Hepatocyte (in vitro differentiated cells): ENCODE results near the gene GDPGP1. TPM values are rescaled to one million over a fixed set of nuclear protein-coding genes. Genes with fewer than 3 reads are reported as not detected.

Source experiments
- DNase-seq: peaks from one replicate; pipeline ENCODE4 v3.0.0-alpha.2; 2016; ENCODE audit warnings: low spot score
- H2AFZ ChIP-seq: fragments of 200-600 bp; sonication (generic); 2 replicates; pipeline ENCODE4 v1.6.0; 2016; ENCODE audit warnings: antibody characterized with exemption, mild to moderate bottlenecking
- H3K27ac ChIP-seq: fragments of 200-600 bp; sonication (generic); 2 replicates; pipeline ENCODE4 v1.5.1; 2016; ENCODE audit warnings: mild to moderate bottlenecking
- H3K27me3 ChIP-seq: fragments of 200-600 bp; sonication (generic); 2 replicates; pipeline ENCODE4 v1.6.1; 2016
- H3K36me3 ChIP-seq: fragments of 200-600 bp; sonication (generic); replicated peaks from 2 replicates; pipeline ENCODE4 v1.5.1; 2016; ENCODE audit warnings: low read depth; ENCODE audit not compliant: insufficient read depth
- H3K4me1 ChIP-seq: fragments of 200-600 bp; sonication (generic); 2 replicates; pipeline ENCODE4 v1.5.1; 2016; ENCODE audit warnings: mild to moderate bottlenecking, moderate library complexity; ENCODE audit not compliant: insufficient read depth
- H3K4me2 ChIP-seq: fragments of 200-600 bp; sonication (generic); 2 replicates; pipeline ENCODE4 v1.6.0; 2016
- H3K4me3 ChIP-seq: fragments of 200-600 bp; sonication (generic); 2 replicates; pipeline ENCODE4 v1.5.1; 2016; ENCODE audit warnings: mild to moderate bottlenecking
- H3K79me2 ChIP-seq: fragments of 200-600 bp; sonication (generic); 2 replicates; pipeline ENCODE4 v1.6.0; 2017; ENCODE audit warnings: mild to moderate bottlenecking
- H3K9me2 ChIP-seq: fragments of 200-600 bp; sonication (generic); replicated peaks from 2 replicates; pipeline ENCODE4 v1.6.0; 2017; ENCODE audit warnings: mild to moderate bottlenecking; ENCODE audit not compliant: insufficient read depth
- H3K9me3 ChIP-seq: fragments of 200-600 bp; sonication (generic); 2 replicates; pipeline ENCODE4 v1.5.1; 2016; ENCODE audit warnings: low read depth, mild to moderate bottlenecking
- H4K20me1 ChIP-seq: fragments of 200-600 bp; sonication (generic); 2 replicates; pipeline ENCODE4 v1.6.0; 2016; ENCODE audit warnings: mild to moderate bottlenecking; ENCODE audit not compliant: insufficient read depth, poor library complexity, severe bottlenecking
- CTCF ChIP-seq: fragments of 200-600 bp; sonication (generic); IDR thresholded peaks from 2 replicates; pipeline ENCODE4 v1.5.1; 2016; ENCODE audit warnings: antibody characterized with exemption, mild to moderate bottlenecking; ENCODE audit not compliant: poor library complexity
- EZH2 ChIP-seq: fragments of 200-600 bp; sonication (generic); IDR thresholded peaks from 2 replicates; pipeline ENCODE4 v1.6.1; 2016; ENCODE audit warnings: antibody characterized with exemption, mild to moderate bottlenecking, borderline replicate concordance
- EZH2phosphoT487 ChIP-seq: fragments of 200-600 bp; sonication (generic); IDR thresholded peaks from one replicate; pipeline ENCODE4 v1.6.1; 2018; ENCODE audit warnings: antibody characterized with exemption, mild to moderate bottlenecking, low read depth, moderate library complexity; ENCODE audit not compliant: unreplicated experiment, severe bottlenecking
- WGBS: methylation state at CpG from one replicate; pipeline ENCODE4 v1.1.6; 2016; ENCODE audit warnings: low lambda C conversion rate; ENCODE audit errors: missing lambda C conversion rate; 5-methylcytosine and 5-hydroxymethylcytosine counted together
- polyA plus RNA-seq: library from polyadenylated mRNA; unstranded; fragments of >200 nt; fragmentation: Nextera tagmentation; extraction: Ambion mirVana; gene quantifications from 2 replicates; pipeline ENCODE4 v1.2.1, GENCODE V29; 2016
- total RNA-seq: library from RNA; depleted of rRNA; stranded (reverse); fragments of >200 nt; gene quantifications from 2 replicates; pipeline ENCODE4 v1.2.3, GENCODE V29; 2014

The GDPGP1 gene
- total and polyA plus RNA-seq, 2 experiments from 2014 or later, result 0.56 to 6.8 TPM

GRCh38 chr15:90194655-90195054 lies 39.4 kb upstream of the GDPGP1 start:
- no peaks in the 10 kb centered on the region for H4K20me1 ChIP-seq
- 96% methylated on average over 2 of the region's 2 CpGs for WGBS
- no peaks in the 10 kb centered on the region for H3K9me2 ChIP-seq
- H2AFZ ChIP-seq, result no peak overlapping the region
- H3K4me3 ChIP-seq, result no peak overlapping the region
- no peak for DNase-seq
- H3K79me2 ChIP-seq, result peaks cover 26% of the 10 kb centered on the region
- peaks cover 27% of the 10 kb centered on the region for H3K4me1 ChIP-seq
- TF ChIP-seq EZH2phosphoT487, result no peak
- TF ChIP-seq EZH2, result no peak
- TF ChIP-seq CTCF, result no peak
- no peaks in the 10 kb centered on the region for H3K36me3 ChIP-seq
- no peak overlapping the region for H3K4me2 ChIP-seq
- H3K27me3 ChIP-seq, result no peaks in the 10 kb centered on the region
- H3K27ac ChIP-seq, result no peak overlapping the region
- H3K9me3 ChIP-seq, result no peaks in the 10 kb centered on the region

GRCh38 chr15:90200534-90201129 lies 33.4 kb upstream of the GDPGP1 start:
- H3K9me3 ChIP-seq, result no peaks in the 10 kb centered on the region
- H3K4me1 ChIP-seq, result peaks cover 21% of the 10 kb centered on the region
- peak overlapping the region; percentile 91 for H2AFZ ChIP-seq
- peak overlapping the region; percentile 94 for H3K27ac ChIP-seq
- H3K4me2 ChIP-seq, result peak overlapping the region; percentile 97
- WGBS, result 9% methylated on average over 24 of the region's 24 CpGs
- no peak for DNase-seq
- no peaks in the 10 kb centered on the region for H3K36me3 ChIP-seq
- H3K79me2 ChIP-seq, result peaks cover 41% of the 10 kb centered on the region
- peak overlapping the region; percentile 100 for H3K4me3 ChIP-seq
- H4K20me1 ChIP-seq, result peaks cover 28% of the 10 kb centered on the region
- no peaks in the 10 kb centered on the region for H3K27me3 ChIP-seq
- no peaks in the 10 kb centered on the region for H3K9me2 ChIP-seq
- TF ChIP-seq EZH2 (no peak), EZH2phosphoT487 (no peak), CTCF (no peak)

- H2AFZ ChIP-seq, result peak within 1 kb of the TSS; percentile 91
- peaks cover 28% of the 10 kb centered on the region for H4K20me1 ChIP-seq
- peaks cover 49% of the 10 kb centered on the region for H3K79me2 ChIP-seq
- H3K9me2 ChIP-seq, result no peaks in the 10 kb centered on the region
- H3K36me3 ChIP-seq, result no peaks in the 10 kb centered on the region
- H3K27ac ChIP-seq, result peak within 1 kb of the TSS; percentile 94
- H3K4me2 ChIP-seq, result peak within 1 kb of the TSS; percentile 97
- no peaks in the 10 kb centered on the region for H3K27me3 ChIP-seq
- peaks cover 21% of the 10 kb centered on the region for H3K4me1 ChIP-seq
- WGBS, result 0% methylated on average over 18 of the region's 88 CpGs
- H3K9me3 ChIP-seq, result no peaks in the 10 kb centered on the region
- peak; percentile 92 for DNase-seq
- TF ChIP-seq EZH2phosphoT487 (no peak), CTCF (no peak), EZH2 (no peak)
- H3K4me3 ChIP-seq, result peak within 1 kb of the TSS; percentile 100
These were observed 32.7 kb upstream of the GDPGP1 start, which contains the start of gene SEMA4B for GRCh38 chr15:90201130-90201943. TSS of gene SEMA4B (plus strand) at chr15:90201330. CDS start at chr15:90201579, 249 bp downstream.
